ENCODE results near the gene FRMPD3. TPM values are rescaled to one million over a fixed set of nuclear protein-coding genes. Genes with fewer than 3 reads are reported as not detected.

The FRMPD3 gene
- total and polyA plus RNA-seq, 2 experiments from 2014 or later, result 0.11 to 1.4 TPM

DNA sequence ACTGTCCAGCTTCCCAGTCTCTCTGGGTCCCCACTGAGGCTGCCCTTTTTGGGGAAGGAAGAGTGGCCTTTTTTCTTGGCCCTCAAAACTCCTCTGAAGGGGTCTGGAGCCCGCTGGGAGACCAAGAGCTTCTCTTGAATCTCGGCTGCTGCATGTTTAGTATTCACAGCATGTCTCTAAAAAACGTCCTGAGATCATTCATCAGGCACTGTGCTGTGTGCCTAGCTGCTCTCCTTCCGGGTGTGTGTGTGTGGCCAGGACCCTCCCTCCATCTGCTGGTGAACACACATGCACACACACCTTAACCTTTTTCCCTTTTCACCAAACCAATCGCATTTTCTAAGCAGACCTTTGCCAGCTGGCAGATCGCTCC is 841 bp upstream of the FRMPD3 start:
- Histone ChIP-seq H3K4me2 (peak overlapping the region; percentile 78), H3K36me3 (ENCODE audit: insufficient read depth) (no peaks in the 10 kb centered on the region), H3K9me2 (ENCODE audit: insufficient read depth) (no peaks in the 10 kb centered on the region), H3K79me2 (replicated peaks; ENCODE audit: insufficient read depth) (no peaks in the 10 kb centered on the region), H4K20me1 (replicated peaks; ENCODE audit: insufficient read depth) (no peaks in the 10 kb centered on the region), H3F3A (replicated peaks; ENCODE audit: low read depth) (no peaks in the 10 kb centered on the region), H2AFZ (peak overlapping the region; percentile 90), H3K4me1 (ENCODE audit: insufficient read depth) (peaks cover 11% of the 10 kb centered on the region; the same call in 1 of the 2 replicates), H3K27me3 (ENCODE audit: insufficient read depth) (peaks cover 29% of the 10 kb centered on the region), H3K4me3 (peak overlapping the region; percentile 65), H3K27ac (ENCODE audit: low read depth) (no peak overlapping the region)
- Mint-ChIP-seq H3K27me3 (ENCODE audit: insufficient read depth, low read depth, poor library complexity) (peaks cover 22% of the 10 kb centered on the region), H3K4me3 (peak overlapping the region; percentile 81), H3K36me3 (ENCODE audit: low read depth) (no peaks in the 10 kb centered on the region), H3K27ac (no peak overlapping the region), H3K9me3 (no peaks in the 10 kb centered on the region), H3K4me1 (peaks cover 41% of the 10 kb centered on the region)
- no peak for TF ChIP-seq ZNF114 (CRISPR knock-in tag; IDR thresholded peaks at IDR 0.05)
- no peak for TF ChIP-seq NANOG (IDR thresholded peaks at IDR 0.05; ENCODE audit: borderline replicate concordance)
- TF ChIP-seq, protein P1, sequence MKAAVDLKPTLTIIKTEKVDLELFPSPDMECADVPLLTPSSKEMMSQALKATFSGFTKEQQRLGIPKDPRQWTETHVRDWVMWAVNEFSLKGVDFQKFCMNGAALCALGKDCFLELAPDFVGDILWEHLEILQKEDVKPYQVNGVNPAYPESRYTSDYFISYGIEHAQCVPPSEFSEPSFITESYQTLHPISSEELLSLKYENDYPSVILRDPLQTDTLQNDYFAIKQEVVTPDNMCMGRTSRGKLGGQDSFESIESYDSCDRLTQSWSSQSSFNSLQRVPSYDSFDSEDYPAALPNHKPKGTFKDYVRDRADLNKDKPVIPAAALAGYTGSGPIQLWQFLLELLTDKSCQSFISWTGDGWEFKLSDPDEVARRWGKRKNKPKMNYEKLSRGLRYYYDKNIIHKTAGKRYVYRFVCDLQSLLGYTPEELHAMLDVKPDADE (IDR thresholded peaks at IDR 0.05), result no peak
- TF ChIP-seq, protein P2, sequence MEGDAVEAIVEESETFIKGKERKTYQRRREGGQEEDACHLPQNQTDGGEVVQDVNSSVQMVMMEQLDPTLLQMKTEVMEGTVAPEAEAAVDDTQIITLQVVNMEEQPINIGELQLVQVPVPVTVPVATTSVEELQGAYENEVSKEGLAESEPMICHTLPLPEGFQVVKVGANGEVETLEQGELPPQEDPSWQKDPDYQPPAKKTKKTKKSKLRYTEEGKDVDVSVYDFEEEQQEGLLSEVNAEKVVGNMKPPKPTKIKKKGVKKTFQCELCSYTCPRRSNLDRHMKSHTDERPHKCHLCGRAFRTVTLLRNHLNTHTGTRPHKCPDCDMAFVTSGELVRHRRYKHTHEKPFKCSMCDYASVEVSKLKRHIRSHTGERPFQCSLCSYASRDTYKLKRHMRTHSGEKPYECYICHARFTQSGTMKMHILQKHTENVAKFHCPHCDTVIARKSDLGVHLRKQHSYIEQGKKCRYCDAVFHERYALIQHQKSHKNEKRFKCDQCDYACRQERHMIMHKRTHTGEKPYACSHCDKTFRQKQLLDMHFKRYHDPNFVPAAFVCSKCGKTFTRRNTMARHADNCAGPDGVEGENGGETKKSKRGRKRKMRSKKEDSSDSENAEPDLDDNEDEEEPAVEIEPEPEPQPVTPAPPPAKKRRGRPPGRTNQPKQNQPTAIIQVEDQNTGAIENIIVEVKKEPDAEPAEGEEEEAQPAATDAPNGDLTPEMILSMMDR (conservative IDR thresholded peaks at IDR 0.05; ENCODE audit: low read depth in 2 of 2), result no peak
- TF ChIP-seq, protein P3, sequence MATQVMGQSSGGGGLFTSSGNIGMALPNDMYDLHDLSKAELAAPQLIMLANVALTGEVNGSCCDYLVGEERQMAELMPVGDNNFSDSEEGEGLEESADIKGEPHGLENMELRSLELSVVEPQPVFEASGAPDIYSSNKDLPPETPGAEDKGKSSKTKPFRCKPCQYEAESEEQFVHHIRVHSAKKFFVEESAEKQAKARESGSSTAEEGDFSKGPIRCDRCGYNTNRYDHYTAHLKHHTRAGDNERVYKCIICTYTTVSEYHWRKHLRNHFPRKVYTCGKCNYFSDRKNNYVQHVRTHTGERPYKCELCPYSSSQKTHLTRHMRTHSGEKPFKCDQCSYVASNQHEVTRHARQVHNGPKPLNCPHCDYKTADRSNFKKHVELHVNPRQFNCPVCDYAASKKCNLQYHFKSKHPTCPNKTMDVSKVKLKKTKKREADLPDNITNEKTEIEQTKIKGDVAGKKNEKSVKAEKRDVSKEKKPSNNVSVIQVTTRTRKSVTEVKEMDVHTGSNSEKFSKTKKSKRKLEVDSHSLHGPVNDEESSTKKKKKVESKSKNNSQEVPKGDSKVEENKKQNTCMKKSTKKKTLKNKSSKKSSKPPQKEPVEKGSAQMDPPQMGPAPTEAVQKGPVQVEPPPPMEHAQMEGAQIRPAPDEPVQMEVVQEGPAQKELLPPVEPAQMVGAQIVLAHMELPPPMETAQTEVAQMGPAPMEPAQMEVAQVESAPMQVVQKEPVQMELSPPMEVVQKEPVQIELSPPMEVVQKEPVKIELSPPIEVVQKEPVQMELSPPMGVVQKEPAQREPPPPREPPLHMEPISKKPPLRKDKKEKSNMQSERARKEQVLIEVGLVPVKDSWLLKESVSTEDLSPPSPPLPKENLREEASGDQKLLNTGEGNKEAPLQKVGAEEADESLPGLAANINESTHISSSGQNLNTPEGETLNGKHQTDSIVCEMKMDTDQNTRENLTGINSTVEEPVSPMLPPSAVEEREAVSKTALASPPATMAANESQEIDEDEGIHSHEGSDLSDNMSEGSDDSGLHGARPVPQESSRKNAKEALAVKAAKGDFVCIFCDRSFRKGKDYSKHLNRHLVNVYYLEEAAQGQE (IDR thresholded peaks at IDR 0.05; ENCODE audit: unreplicated experiment), result no peak
- TF ChIP-seq POLR2AphosphoS5 (IDR thresholded peaks at IDR 0.05; ENCODE audit: low read depth), result no peak
- TF ChIP-seq, protein P4, sequence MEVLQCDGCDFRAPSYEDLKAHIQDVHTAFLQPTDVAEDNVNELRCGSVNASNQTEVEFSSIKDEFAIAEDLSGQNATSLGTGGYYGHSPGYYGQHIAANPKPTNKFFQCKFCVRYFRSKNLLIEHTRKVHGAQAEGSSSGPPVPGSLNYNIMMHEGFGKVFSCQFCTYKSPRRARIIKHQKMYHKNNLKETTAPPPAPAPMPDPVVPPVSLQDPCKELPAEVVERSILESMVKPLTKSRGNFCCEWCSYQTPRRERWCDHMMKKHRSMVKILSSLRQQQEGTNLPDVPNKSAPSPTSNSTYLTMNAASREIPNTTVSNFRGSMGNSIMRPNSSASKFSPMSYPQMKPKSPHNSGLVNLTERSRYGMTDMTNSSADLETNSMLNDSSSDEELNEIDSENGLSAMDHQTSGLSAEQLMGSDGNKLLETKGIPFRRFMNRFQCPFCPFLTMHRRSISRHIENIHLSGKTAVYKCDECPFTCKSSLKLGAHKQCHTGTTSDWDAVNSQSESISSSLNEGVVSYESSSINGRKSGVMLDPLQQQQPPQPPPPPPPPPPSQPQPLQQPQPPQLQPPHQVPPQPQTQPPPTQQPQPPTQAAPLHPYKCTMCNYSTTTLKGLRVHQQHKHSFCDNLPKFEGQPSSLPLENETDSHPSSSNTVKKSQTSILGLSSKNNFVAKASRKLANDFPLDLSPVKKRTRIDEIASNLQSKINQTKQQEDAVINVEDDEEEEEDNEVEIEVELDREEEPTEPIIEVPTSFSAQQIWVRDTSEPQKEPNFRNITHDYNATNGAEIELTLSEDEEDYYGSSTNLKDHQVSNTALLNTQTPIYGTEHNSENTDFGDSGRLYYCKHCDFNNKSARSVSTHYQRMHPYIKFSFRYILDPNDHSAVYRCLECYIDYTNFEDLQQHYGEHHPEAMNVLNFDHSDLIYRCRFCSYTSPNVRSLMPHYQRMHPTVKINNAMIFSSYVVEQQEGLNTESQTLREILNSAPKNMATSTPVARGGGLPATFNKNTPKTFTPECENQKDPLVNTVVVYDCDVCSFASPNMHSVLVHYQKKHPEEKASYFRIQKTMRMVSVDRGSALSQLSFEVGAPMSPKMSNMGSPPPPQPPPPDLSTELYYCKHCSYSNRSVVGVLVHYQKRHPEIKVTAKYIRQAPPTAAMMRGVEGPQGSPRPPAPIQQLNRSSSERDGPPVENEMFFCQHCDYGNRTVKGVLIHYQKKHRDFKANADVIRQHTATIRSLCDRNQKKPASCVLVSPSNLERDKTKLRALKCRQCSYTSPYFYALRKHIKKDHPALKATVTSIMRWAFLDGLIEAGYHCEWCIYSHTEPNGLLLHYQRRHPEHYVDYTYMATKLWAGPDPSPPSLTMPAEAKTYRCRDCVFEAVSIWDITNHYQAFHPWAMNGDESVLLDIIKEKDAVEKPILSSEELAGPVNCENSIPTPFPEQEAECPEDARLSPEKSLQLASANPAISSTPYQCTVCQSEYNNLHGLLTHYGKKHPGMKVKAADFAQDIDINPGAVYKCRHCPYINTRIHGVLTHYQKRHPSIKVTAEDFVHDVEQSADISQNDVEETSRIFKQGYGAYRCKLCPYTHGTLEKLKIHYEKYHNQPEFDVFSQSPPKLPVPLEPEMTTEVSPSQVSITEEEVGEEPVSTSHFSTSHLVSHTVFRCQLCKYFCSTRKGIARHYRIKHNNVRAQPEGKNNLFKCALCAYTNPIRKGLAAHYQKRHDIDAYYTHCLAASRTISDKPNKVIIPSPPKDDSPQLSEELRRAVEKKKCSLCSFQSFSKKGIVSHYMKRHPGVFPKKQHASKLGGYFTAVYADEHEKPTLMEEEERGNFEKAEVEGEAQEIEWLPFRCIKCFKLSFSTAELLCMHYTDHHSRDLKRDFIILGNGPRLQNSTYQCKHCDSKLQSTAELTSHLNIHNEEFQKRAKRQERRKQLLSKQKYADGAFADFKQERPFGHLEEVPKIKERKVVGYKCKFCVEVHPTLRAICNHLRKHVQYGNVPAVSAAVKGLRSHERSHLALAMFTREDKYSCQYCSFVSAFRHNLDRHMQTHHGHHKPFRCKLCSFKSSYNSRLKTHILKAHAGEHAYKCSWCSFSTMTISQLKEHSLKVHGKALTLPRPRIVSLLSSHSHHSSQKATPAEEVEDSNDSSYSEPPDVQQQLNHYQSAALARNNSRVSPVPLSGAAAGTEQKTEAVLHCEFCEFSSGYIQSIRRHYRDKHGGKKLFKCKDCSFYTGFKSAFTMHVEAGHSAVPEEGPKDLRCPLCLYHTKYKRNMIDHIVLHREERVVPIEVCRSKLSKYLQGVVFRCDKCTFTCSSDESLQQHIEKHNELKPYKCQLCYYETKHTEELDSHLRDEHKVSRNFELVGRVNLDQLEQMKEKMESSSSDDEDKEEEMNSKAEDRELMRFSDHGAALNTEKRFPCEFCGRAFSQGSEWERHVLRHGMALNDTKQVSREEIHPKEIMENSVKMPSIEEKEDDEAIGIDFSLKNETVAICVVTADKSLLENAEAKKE (CRISPR knock-in tag; IDR thresholded peaks at IDR 0.05), result no peak
- no peak for TF ChIP-seq CREB1 (CRISPR knock-in tag; IDR thresholded peaks at IDR 0.05; ENCODE audit: low read depth)
- TF ChIP-seq EZH2phosphoT487 (IDR thresholded peaks at IDR 0.05; ENCODE audit: unreplicated experiment), result no peak
- no peak for TF ChIP-seq ZNF331 (CRISPR knock-in tag; IDR thresholded peaks at IDR 0.05; ENCODE audit: low read depth)
- DNase-seq (ENCODE audit: low spot score) (no peak), ATAC-seq (peak; percentile 4; the same call in 1 of the 3 replicates)

Measured in GM23338 (cell line).